Brain microvascular endothelial cell (primary cell): Measurements from ENCODE around the gene S100A5.
A peak's percentile ranks its signal among the peaks of the same experiment; 100 is the strongest.

ENCODE experiments used
- DNase-seq: peaks from one replicate; pipeline ENCODE4 v3.0.0-alpha.2; 2020
- H3K27ac ChIP-seq: fragments of 250-450 bp; sonication (Bioruptor Pico); 2 replicates; pipeline ENCODE4 v1.5.1; 2020; ENCODE audit warnings: mild to moderate bottlenecking, moderate library complexity
- H3K27me3 ChIP-seq: fragments of 250-450 bp; sonication (Bioruptor Pico); replicated peaks from 2 replicates; pipeline ENCODE4 v1.5.1; 2020; ENCODE audit warnings: mild to moderate bottlenecking
- H3K36me3 ChIP-seq: fragments of 250-450 bp; sonication (Bioruptor Pico); replicated peaks from 2 replicates; pipeline ENCODE4 v1.5.1; 2020; ENCODE audit warnings: mild to moderate bottlenecking
- H3K4me3 ChIP-seq: 2 replicates; pipeline ENCODE4 v1.5.1; 2011; ENCODE audit warnings: low read depth, mild to moderate bottlenecking, control low read depth, low read length, moderate library complexity
- in situ Hi-C: cut with HindIII; loops from 2 replicates; pipeline ENCODE4 v1.10.0; 2017; ENCODE audit warnings: low sequenced_read_pairs, low pct_ligation_motif_present
- TF ChIP-seq, protein P1 (sequence below): IDR thresholded peaks from 2 replicates; pipeline ENCODE4 v1.5.1; 2011; ENCODE audit warnings: low read depth, mild to moderate bottlenecking, moderate library complexity, low read length, control low read depth, inconsistent platforms; ENCODE audit errors: missing control alignments

Gene S100A5

DNA sequence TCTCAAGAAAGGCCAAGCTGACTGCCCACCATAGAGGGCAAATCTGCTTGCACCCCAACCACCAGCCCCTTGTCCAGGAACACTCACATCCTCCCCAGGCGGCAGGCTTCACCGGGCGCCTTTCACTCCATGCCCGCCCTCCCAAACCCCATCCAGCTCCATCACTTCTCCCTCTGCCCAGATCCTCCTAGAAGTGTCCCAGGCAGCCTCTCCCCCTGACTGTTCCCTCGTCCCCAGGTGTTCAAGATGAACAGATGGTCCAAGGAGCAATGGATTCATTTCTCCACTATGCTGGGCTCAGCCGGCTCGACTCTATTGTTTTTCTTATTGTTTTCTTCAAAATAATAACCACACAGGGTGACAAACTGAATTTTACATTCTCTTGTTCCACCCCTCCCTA, 27.1 kb downstream of the S100A5 start:
- in situ Hi-C loops, result no loop called here
- no peak overlapping the region for H3K27ac ChIP-seq
- no peak overlapping the region for H3K4me3 ChIP-seq
- H3K36me3 ChIP-seq, result no peaks in the 10 kb centered on the region
- H3K27me3 ChIP-seq, result no peaks in the 10 kb centered on the region
- TF ChIP-seq, protein P1, sequence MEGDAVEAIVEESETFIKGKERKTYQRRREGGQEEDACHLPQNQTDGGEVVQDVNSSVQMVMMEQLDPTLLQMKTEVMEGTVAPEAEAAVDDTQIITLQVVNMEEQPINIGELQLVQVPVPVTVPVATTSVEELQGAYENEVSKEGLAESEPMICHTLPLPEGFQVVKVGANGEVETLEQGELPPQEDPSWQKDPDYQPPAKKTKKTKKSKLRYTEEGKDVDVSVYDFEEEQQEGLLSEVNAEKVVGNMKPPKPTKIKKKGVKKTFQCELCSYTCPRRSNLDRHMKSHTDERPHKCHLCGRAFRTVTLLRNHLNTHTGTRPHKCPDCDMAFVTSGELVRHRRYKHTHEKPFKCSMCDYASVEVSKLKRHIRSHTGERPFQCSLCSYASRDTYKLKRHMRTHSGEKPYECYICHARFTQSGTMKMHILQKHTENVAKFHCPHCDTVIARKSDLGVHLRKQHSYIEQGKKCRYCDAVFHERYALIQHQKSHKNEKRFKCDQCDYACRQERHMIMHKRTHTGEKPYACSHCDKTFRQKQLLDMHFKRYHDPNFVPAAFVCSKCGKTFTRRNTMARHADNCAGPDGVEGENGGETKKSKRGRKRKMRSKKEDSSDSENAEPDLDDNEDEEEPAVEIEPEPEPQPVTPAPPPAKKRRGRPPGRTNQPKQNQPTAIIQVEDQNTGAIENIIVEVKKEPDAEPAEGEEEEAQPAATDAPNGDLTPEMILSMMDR, result no peak
- DNase-seq, result no peak

DNA sequence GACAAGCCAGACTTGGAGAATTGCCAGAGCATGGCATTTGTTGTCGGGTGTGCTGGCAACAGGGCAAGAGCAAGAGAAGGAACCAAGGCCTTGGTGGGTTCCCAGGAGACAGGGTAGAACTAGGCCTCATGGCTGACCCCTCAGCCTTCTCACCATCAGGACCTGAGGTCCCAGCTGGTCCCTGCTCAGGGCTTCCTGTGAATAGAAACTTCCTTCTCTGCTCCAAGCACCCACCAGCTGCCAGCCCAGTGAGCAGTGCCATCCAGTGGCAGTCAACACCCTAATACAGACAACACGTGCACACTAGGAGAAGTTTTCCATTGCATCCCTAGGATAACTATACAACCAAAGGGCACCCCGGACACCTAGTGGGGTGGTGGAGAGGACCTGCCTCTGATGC, 27.7 kb downstream of the S100A5 start:
- in situ Hi-C loops, result no loop called here
- Histone ChIP-seq H3K27ac (no peak overlapping the region), H3K36me3 (no peaks in the 10 kb centered on the region), H3K4me3 (no peak overlapping the region), H3K27me3 (no peaks in the 10 kb centered on the region)
- DNase-seq, result no peak
- TF ChIP-seq, protein P1, result no peak

DNA sequence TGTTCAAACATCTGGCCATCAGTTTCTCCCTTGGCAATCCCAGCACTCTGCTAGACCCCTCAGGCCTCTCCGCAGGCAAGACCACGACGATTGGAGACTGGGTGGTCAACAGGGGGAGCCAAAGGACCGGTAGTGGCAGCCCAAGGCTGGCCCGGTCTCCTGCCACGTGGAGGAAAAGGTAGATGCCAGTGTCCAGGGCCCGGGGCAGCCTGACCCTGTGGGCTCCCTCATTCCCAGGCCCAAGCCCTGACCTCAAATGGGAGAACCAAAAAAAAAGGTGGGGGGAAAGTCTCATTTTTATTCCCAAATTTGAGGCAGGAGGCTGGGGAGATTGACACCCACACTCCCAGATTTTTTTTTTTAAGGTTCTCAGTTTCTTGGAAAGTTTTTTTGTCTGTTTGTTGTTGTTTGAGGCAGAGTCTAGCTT, 29.7 kb downstream of the S100A5 start:
- Histone ChIP-seq H3K4me3 (no peak overlapping the region), H3K36me3 (no peaks in the 10 kb centered on the region), H3K27me3 (no peaks in the 10 kb centered on the region), H3K27ac (no peak overlapping the region)
- TF ChIP-seq, protein P1, result peak; percentile 95
- peak; percentile 69 for DNase-seq
- in situ Hi-C loops, result no loop called here

DNA sequence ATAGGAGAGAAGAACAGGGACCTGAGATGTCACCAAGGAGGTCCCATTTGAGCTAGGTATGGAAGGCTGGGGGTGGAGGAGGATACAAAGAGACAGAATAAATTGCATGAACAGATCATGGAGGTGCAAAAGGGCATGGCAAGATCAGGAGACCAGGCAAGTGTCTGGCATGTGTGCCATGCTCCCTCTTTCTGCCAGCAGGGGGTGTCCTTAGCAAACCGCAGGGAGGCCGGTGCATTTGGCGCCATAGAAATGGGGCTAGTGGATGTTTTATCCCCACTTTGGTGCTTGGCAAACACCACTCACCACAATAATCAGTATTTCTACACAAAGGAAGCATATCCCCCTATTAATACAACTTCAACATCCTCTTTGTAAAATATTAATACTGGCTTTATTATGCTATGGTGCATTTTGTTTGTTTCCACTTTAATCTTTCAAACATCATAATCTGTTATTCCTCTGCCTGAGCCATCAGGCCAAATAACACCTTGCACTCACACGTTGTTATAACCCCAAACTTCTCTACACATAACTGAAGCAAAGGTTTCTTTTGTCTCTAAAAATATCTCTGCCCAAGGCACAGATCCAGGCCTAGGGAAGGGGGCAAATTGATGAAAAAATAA, 30.9 kb downstream of the S100A5 start:
- H3K27me3 ChIP-seq, result no peaks in the 10 kb centered on the region
- in situ Hi-C loops, result no loop called here
- no peak overlapping the region for H3K27ac ChIP-seq
- H3K4me3 ChIP-seq, result no peak overlapping the region
- TF ChIP-seq, protein P1, result peak; percentile 87
- no peaks in the 10 kb centered on the region for H3K36me3 ChIP-seq
- DNase-seq, result no peak

DNA sequence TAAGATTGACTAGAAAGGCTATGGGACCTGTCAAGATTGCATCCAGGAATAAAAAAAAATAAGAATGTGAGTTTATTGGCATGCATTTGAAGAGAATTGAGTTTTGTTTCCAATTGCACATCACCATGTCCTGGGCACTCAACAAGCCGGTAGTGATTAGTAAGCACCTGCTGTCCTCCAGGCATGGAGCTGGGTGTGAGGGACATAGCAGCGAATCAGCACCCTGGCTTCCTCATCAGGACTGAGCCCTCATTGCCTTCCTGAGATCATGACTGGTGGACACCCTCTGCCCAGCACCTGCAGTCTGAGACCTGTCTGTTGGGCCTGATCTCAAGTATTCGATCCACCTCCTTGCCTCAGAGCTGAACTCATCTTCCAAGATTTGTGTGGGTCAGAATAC, 31.7 kb downstream of the S100A5 start:
- TF ChIP-seq, protein P1, result no peak
- Histone ChIP-seq H3K27ac (no peak overlapping the region), H3K27me3 (no peaks in the 10 kb centered on the region), H3K36me3 (no peaks in the 10 kb centered on the region), H3K4me3 (no peak overlapping the region)
- DNase-seq, result no peak
- in situ Hi-C loops, result no loop called here

DNA sequence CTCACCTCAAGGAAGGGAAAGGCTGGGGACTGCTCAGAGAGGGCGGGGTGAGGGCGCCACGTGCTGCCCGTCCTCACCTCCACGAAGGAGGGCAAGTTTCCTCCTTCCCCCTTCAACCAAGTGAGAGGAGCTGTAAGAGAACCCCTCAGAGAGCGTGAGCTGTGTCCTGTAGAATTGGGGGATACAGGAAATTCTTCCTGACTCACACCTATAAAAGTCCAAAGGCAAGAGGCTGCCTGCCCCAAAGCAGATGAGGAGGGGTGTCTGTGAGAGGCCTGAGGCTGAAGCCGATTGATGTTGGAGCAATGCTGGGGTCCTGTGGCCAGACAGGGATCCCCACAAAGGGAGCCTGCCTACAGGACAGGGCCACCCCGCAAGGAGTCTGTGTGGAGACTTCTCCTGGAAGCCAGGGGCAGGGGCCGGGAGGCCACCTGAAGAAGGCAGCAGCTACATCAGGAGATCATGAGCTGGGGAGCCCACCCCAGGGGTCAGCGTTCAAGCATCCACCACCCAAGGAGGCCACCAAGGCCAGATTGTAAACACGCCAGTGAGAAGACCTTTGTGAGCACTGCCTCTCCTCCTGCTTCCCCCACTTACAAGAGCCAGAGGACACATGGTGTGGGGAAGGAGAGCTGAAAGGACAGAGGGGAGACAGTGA, 32.7 kb downstream of the S100A5 start:
- Histone ChIP-seq H3K27me3 (no peaks in the 10 kb centered on the region), H3K27ac (no peak overlapping the region), H3K36me3 (no peaks in the 10 kb centered on the region), H3K4me3 (no peak overlapping the region)
- in situ Hi-C loops, result no loop called here
- no peak for DNase-seq
- TF ChIP-seq, protein P1, result no peak
